Measurements from ENCODE around the gene ST7. TPM values are rescaled to one million over a fixed set of nuclear protein-coding genes. Genes with fewer than 3 reads are reported as not detected.

ST7 gene
- total RNA-seq, 1 donor from 2014 or later, result 19.7 TPM

- DNase-seq (ENCODE audit: low spot score), result peak; percentile 71
Observed at GRCh38 chr7:117127585-117128168, 174.4 kb downstream of the ST7 start.

DNA sequence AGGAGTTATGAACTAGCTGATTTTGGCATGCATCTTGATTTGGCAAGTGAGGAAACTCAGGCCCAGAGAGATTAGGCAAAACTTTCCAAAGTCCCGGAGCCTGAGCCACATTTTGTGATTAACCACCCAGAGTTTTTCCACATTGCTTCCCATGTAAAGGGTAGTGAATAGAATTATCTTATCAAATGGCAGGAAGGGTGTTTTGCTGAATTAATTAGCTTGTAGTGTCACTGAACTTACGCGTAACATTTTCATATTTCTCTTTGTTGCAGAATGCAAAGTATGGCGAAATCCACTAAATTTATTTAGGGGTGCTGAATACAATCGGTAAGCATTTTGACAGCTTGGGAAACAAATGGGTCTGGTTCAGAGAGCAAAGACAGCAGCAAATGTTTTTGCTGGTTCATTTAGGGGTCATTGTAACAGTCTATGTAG is 176.2 kb downstream of the ST7 start:
- DNase-seq (ENCODE audit: low spot score), result no peak

DNA sequence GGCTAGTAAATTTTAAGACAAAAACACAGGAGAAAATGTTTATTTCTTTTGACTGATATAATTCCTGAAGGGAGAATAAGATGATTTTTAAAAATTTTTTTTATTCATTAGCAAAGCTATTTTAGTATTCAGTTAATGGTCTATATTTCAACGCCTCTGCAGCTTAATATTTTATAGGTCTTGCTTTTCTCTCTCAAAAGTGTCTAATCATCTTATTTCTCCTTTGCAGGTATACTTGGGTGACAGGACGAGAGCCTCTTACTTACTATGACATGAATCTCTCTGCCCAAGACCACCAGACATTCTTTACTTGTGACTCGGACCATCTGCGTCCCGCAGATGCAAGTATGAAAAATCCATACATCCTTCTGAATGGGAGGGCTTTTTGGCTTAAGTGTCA is 177.0 kb downstream of the ST7 start:
- DNase-seq (ENCODE audit: low spot score), result no peak

- peak; percentile 87 for DNase-seq (ENCODE audit: low spot score)
Observed at GRCh38 chr7:117132321-117133120, 179.2 kb downstream of the ST7 start.

- DNase-seq (ENCODE audit: low spot score), result no peak
Observed at GRCh38 chr7:117133125-117133524, 179.8 kb downstream of the ST7 start.

GRCh38 chr7:117134411-117134810 is 181.1 kb downstream of the ST7 start:
- DNase-seq (ENCODE audit: low spot score), result no peak

- no peak for DNase-seq (ENCODE audit: low spot score)
Observed at GRCh38 chr7:117134889-117135552, 181.7 kb downstream of the ST7 start.

- DNase-seq (ENCODE audit: low spot score), result no peak
Observed at GRCh38 chr7:117135553-117135891, 182.2 kb downstream of the ST7 start.

DNA sequence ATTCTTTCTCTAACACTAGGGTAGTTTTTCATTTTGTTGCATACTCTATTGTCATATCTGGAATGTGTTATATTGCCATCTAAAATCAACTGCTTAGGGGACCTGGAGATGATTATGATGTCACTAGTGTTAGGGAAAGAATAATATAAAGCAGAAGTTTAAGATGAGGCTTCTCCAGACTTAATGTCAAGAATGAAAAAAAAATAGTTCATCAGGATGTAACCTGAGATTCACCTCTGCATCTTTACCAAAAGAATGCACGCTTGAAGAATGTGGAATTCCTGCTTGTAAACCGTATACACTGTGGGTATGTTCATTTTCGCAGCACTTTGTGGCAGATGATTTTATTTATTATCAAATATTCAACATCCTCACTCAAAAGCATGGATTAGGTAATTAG is 184.6 kb downstream of the ST7 start:
- peak; percentile 32 for DNase-seq (ENCODE audit: low spot score)

DNA sequence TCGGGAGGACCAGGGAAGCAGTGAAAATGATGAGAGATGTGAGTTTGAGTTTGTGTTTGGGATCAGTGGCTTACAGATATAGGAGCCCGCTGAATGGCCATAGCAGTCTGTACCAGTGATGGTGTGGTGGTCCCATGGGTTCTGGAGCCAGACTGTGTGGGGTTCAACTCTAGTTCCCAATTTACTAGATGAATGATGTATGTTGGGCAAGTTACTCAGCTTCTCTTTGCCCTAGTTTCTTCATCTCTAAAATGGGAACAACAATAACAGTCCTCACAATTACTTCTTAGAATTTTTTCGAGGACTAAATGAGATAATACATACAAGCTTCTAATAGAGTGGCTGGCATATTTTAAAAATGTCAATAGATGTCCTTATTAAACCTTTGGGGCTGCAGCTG is 185.2 kb downstream of the ST7 start:
- no peak for DNase-seq (ENCODE audit: low spot score)

GRCh38 chr7:117138981-117139380 is 185.7 kb downstream of the ST7 start:
- DNase-seq (ENCODE audit: low spot score), result no peak

DNA sequence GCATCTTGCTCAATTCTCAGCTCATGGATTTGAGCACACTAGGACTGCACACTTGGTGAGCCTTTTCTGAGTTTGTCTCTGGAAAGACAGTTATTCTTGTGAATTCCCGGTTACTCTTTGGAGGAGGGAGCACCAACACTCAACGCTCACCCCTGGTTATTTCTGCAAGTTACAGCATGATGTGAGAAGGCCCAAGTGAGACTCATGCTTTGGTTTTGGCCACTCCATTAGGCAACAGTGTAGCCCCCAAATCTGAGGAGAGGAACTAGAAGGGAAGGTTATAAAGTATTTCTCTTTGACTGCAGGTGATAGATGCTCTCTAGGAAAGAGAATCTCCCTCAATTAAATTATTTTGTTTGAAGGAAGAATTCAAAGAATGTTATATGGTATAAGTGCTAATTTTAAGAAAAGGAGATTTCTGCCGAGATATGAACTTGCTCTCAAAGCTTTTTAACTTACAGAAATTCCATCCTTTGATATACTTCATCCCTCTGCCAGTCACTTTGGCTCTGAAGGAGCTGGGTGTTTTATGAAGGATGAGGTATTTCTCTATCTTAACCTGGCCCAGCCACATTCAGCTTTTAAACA is 186.2 kb downstream of the ST7 start:
- no peak for DNase-seq (ENCODE audit: low spot score)

DNA sequence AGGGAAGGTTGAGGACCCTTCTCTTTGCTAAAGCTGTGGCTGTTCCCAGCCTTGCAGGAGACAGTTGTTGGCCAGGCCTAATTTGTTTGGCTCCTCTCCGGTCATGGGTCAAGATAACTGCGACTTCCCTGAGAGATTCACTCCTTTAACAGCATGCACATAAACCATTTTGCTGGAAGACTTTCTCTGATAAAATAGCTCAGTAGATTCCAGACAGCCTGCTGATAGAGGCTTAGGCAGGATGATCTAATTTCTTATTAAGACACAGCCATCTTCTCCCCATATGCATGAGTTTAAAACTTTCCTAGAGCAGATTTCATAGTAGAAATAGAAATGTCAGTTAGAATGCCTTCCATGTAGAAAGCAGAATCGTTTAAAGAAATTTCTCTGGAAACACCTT is 187.6 kb downstream of the ST7 start:
- peak; percentile 88 for DNase-seq (ENCODE audit: low spot score)

GRCh38 chr7:117143066-117143465 is 189.8 kb downstream of the ST7 start:
- DNase-seq (ENCODE audit: low spot score), result no peak

- no peak for DNase-seq (ENCODE audit: low spot score)
Observed at GRCh38 chr7:117143580-117143979, 190.3 kb downstream of the ST7 start.

DNA sequence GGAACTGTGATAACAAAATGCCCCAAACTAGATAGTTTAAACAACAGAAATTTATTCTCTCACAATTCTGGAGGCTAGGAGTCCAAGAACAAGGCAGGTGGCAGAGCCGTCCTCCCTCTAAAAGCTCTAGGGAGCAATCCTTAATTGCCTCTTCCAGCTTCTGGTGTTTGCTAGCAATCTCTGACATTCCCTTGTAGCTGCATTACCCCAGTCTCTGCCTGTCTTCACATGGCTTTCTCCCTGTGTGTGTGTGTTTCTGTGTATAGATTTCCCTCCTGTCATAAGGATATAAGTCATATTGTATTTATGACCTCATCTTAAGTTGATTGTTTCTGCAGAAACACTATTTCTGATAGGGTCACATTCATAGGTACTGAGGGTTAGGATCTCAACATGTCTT is 192.0 kb downstream of the ST7 start:
- no peak for DNase-seq (ENCODE audit: low spot score)

DNA sequence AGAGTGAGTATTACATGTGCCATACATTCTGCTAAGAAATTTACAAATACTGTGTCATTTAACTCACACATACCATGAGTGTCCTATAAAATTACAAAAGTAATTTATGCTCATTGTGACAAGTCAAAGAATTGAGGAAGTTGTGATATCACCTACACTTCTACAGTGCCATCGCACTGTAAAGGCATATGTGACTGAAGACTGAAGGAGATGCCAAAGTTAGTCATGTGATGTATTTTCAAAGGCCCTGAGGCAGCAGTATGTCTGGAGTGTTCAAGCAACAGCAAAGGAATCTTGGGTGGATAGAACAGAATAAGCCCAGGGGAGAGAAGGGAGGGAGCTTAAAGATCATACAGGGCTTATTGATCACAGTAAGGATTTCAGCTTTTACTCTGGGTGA is 192.8 kb downstream of the ST7 start:
- DNase-seq (ENCODE audit: low spot score), result no peak

DNA sequence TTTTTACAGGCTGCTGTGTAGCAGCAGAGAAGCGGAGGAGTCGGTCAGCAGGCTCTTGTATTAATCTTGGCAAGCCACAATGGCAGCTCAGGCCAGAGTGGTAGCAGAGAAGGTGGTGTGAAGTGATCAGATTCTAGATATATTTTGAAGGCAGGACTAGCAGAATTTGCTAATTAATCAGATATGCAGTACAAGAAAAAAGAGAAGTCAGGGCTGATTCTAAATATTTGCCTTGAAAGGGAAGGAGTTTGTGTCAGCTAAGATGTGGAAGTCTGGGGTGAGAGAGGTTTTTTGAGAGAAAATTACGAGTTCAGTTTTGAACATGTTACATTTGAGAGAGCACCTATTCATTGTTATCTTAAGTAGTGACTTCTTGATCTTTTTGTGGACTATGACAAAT is 193.2 kb downstream of the ST7 start:
- no peak for DNase-seq (ENCODE audit: low spot score)

DNA sequence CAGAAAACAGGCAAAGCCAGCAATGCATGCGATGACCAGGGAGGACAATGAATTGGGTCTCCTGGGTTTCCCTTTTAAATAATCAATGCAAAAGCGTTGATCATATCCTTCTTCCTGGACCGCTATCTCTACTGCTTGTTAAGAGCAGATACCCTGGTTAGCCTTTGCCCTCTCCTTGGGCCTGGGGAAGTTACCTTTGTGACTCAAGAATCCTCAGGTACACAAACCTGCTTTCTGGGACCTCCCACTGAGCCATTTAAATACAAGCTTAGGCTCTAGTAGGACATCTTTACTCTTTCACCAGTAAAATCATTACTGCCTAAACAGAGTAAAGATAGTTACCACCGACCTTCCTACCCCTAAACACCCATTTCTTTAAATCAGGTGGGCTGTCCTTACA is 195.7 kb downstream of the ST7 start:
- no peak for DNase-seq (ENCODE audit: low spot score)

DNA sequence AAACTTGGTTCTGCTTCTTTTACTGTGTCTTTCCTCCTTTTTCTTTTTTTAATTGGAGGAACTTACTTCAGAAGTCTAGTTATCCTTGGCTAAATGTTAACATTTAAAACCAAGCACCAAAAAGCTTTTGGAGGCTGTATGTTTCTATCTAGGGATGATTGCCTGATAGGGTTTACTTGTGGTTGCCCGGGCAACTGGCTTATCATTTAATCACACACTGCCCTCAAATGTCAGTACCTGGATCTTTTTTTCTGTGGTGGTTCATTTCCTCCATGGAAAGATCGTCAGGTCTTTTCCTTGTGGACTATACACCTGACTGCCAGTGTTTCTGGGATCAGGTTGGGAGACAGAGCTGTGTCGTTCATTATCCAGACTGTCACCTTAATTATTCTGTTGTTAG is 196.4 kb downstream of the ST7 start:
- no peak for DNase-seq (ENCODE audit: low spot score)

DNA sequence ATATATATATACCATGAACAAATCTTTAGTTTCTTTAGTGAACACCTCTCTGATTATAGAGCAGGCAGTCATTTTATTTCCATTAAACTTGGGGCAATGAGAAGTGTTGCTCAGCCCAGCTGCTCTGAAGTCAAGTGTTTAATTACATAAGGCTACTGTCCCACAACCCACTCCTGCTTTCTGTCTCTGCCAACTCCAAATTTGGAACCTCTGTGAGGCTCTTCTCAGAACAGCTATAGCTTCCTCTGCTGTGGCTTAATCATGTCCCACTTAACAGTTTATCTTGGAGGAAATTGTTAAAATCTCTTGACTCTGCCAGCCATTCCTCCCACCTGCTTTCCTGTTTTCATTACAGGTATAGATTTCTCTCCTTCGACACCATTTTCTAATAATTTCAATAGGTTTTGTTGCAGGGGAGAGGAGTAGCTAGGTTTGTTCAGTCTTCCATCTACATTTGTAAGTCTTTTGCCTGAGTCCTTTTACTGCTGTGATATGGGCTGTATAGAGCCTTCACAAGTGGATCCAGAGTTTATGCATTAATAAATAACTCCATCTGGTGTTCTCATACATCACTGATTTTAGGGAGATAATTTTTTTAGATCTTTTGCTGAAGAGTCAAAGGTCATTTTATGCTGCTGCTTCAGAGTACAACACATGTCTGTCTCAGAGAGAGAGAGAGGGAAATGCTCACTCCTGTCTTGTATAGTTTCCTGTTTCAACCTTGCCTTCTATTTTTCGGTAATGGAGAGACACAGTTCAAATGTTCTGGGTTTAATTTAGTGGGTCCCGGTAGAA is 199.1 kb downstream of the ST7 start:
- DNase-seq (ENCODE audit: low spot score), result peak; percentile 29

- DNase-seq (ENCODE audit: low spot score), result peak; percentile 73
Observed at GRCh38 chr7:117153016-117153545, 199.8 kb downstream of the ST7 start.

Data from umbilical cord (tissue), 2 donors.